NT2/D1 (cell line): ENCODE results near the gene IL2RA.

ENCODE experiments used
- SUZ12 ChIP-seq: IDR thresholded peaks from 2 replicates; pipeline ENCODE4 v1.6.1; 2011; ENCODE audit not compliant: insufficient read length, insufficient read depth; ENCODE audit errors: extremely low read depth
- YY1 ChIP-seq: IDR thresholded peaks from 2 replicates; pipeline ENCODE4 v1.6.1; 2011; ENCODE audit not compliant: insufficient read length, insufficient read depth
- ZNF274 ChIP-seq: IDR thresholded peaks from 2 replicates; pipeline ENCODE4 v1.6.1; 2011; ENCODE audit warnings: mild to moderate bottlenecking, low read depth, low read length

GRCh38 chr10:6036861-6037321 lies 25.3 kb downstream of the IL2RA start:
- TF ChIP-seq ZNF274 (no peak), YY1 (no peak), SUZ12 (no peak)
